Activated naive CD4-positive, alpha-beta T cell treated with anti-CD3 and anti-CD28 coated beads, Interleukin-2, amount 50 U/mL, for 16 hours (primary cell): ENCODE results near the gene IKZF3.
"Not testable (repeated sequence)": the region's sequence is repeated elsewhere in the genome, so short reads cannot be mapped to it uniquely, and the experiment has no call there.

ENCODE experiments used
- DNase-seq: peaks from one replicate; pipeline ENCODE4 v3.0.0-alpha.2; 2020

The IKZF3 gene

GRCh38 chr17:39737760-39738567 is 126.1 kb downstream of the IKZF3 start, which contains the start of gene GRB7:
TSS of gene GRB7 (plus strand) at chr17:39737938. CDS start at chr17:39742302, 4,364 bp downstream.
- DNase-seq, result no peak

- no peak for DNase-seq
Measured at GRCh38 chr17:39737206-39737759, 126.8 kb downstream of the IKZF3 start.

- DNase-seq, result no peak
Measured at GRCh38 chr17:39736319-39737165, 127.6 kb downstream of the IKZF3 start.

- DNase-seq, result no peak
Measured at GRCh38 chr17:39735882-39736281, 128.2 kb downstream of the IKZF3 start.

GRCh38 chr17:39732586-39732985 is 131.5 kb downstream of the IKZF3 start:
- no peak for DNase-seq

- peak; percentile 92 for DNase-seq
Measured at GRCh38 chr17:39730095-39730921, 133.8 kb downstream of the IKZF3 start, which contains the start of gene MIEN1. TSS of gene MIEN1 (minus strand) at chr17:39730532. CDS start at chr17:39730495, 37 bp downstream.

- DNase-seq, result no peak
Measured at GRCh38 chr17:39729280-39729851, 134.7 kb downstream of the IKZF3 start.

- no peak for DNase-seq
Measured at GRCh38 chr17:39727556-39727955, 136.6 kb downstream of the IKZF3 start.

- DNase-seq, result no peak
Measured at GRCh38 chr17:39726617-39727016, 137.5 kb downstream of the IKZF3 start.

- not testable (repeated sequence) for DNase-seq
Measured at GRCh38 chr17:39725923-39726322, 138.2 kb downstream of the IKZF3 start.

GRCh38 chr17:39724731-39725130 is 139.4 kb downstream of the IKZF3 start:
- DNase-seq, result no peak

- no peak for DNase-seq
Measured at GRCh38 chr17:39722965-39723848, 140.9 kb downstream of the IKZF3 start.

GRCh38 chr17:39722104-39722503 is 142.0 kb downstream of the IKZF3 start:
- DNase-seq, result no peak

GRCh38 chr17:39719563-39720355 is 144.4 kb downstream of the IKZF3 start:
- no peak for DNase-seq

- no peak for DNase-seq
Measured at GRCh38 chr17:39717660-39718059, 146.5 kb downstream of the IKZF3 start.

GRCh38 chr17:39716879-39717536 is 147.1 kb downstream of the IKZF3 start:
- no peak for DNase-seq

GRCh38 chr17:39716073-39716818 is 147.9 kb downstream of the IKZF3 start:
- no peak for DNase-seq

- no peak for DNase-seq
Measured at GRCh38 chr17:39715375-39716072, 148.6 kb downstream of the IKZF3 start.
